ENCODE results near the gene ECT2L. TPM values are rescaled to one million over a fixed set of nuclear protein-coding genes. Genes with fewer than 3 reads are reported as not detected.

The ECT2L gene
- total and polyA plus RNA-seq, 2 donors (not counting 3 experiments of a cell fraction or from before 2014, with no cell fraction given): not detected

GRCh38 chr6:138857775-138858174 lies 61.9 kb downstream of the ECT2L start:
- TF ChIP-seq FOS (IDR thresholded peaks at IDR 0.05; ENCODE audit: borderline replicate concordance, insufficient read depth, low read length): no peak
- no peak for TF ChIP-seq JUN (IDR thresholded peaks at IDR 0.05; ENCODE audit: borderline replicate concordance, insufficient read depth, insufficient read length, low read depth)
- TF ChIP-seq CTCF (IDR thresholded peaks at IDR 0.05; ENCODE audit: extremely low read depth in 1 of 2, insufficient read depth in 1 of 2, low read depth in 1 of 2, low read length in 2 of 2): no peak
- no peak for TF ChIP-seq MAX (IDR thresholded peaks at IDR 0.05; ENCODE audit: insufficient read depth, insufficient read length)
- TF ChIP-seq POLR2A (IDR thresholded peaks at IDR 0.05; ENCODE audit: low read depth, low read length): no peak
- TF ChIP-seq EZH2 (IDR thresholded peaks at IDR 0.05; ENCODE audit: borderline replicate concordance, low read depth, low read length, severe bottlenecking): no peak
- TF ChIP-seq MYC (IDR thresholded peaks at IDR 0.05; ENCODE audit: low read depth, low read length): no peak
- TF ChIP-seq GATA2 (IDR thresholded peaks at IDR 0.05; ENCODE audit: insufficient read depth, insufficient read length, low read depth, low read length): no peak
- no peak for TF ChIP-seq POLR2AphosphoS5 (IDR thresholded peaks at IDR 0.05; ENCODE audit: insufficient read depth, low read depth, low read length)
- BruUV-seq (replicated peaks): no TSS peak
- dilution Hi-C loops (cut with MboI; ENCODE audit: extremely low pct_ligation_motif_present, low sequenced_read_pairs): no loop called here
- Histone ChIP-seq H3K4me3 (replicated peaks in 1 of 3; ENCODE audit: insufficient read depth in 1 of 3, low read depth in 1 of 3, low read length in 3 of 3) (no peak overlapping the region), H3K4me1 (ENCODE audit: control insufficient read depth, extremely low read depth, insufficient read depth, low read length) (no peaks in the 10 kb centered on the region), H3K79me2 (ENCODE audit: control insufficient read depth, insufficient read depth, low read length) (no peaks in the 10 kb centered on the region), H3K36me3 (ENCODE audit: control insufficient read depth in 2 of 2, extremely low read depth in 1 of 2, insufficient read depth in 2 of 2, low read length in 2 of 2) (no peaks in the 10 kb centered on the region), H3K27me3 (ENCODE audit: control insufficient read depth in 2 of 2, insufficient read depth in 2 of 2, low read length in 2 of 2) (peaks cover 0 to 4% of the 10 kb centered on the region in 2 experiments), H3K9ac (replicated peaks; ENCODE audit: extremely low read depth, insufficient read depth, low read length) (no peak overlapping the region), H3K9me1 (replicated peaks; ENCODE audit: control insufficient read depth, extremely low read depth, insufficient read depth, low read length) (no peaks in the 10 kb centered on the region), H3K9me3 (replicated peaks; ENCODE audit: control insufficient read depth, insufficient read depth, low read length) (no peaks in the 10 kb centered on the region), H3K27ac (ENCODE audit: insufficient read depth, low read depth, low read length) (no peak overlapping the region), H4K20me1 (replicated peaks; ENCODE audit: control insufficient read depth, extremely low read depth, insufficient read depth, low read length) (no peaks in the 10 kb centered on the region), H2AFZ (ENCODE audit: low read depth, low read length) (no peak overlapping the region), H3K4me2 (ENCODE audit: insufficient read depth, low read length) (no peak overlapping the region)
- ChIA-PET POLR2A (no interaction called here), CTCF (no interaction called here)
- FAIRE-seq (no peak), DNase-seq (ENCODE audit: low read depth, low spot score) (no peak)
- intact Hi-C loops (cut with micrococcal nuclease): loop anchor here (10.0 kb wide), 1 partner anchor 643 kb away; the partner anchor contains the start of gene PBOV1

Data from endothelial cell of umbilical vein (primary cell).